CD14-positive monocyte (primary cell): ENCODE measurements around the gene IFNA2. TPM values are rescaled to one million over a fixed set of nuclear protein-coding genes. Genes with fewer than 3 reads are reported as not detected.

Experiments used
- DNase-seq, 3 donors: peaks; one replicate each; pipeline ENCODE4 v3.0.0-alpha.2; 2011 to 2022
- H2AFZ ChIP-seq: 2 replicates; pipeline ENCODE4 v1.6.0; 2012; ENCODE audit warnings: mild to moderate bottlenecking, low read depth, low read length, inconsistent platforms; ENCODE audit not compliant: insufficient read depth, poor library complexity, severe bottlenecking
- H3K27ac ChIP-seq, 2 donors: 1 replicate in 1 of 2; 2 replicates in 1 of 2; pipeline ENCODE4 v1.5.1; 2012 to 2013; ENCODE audit warnings: low read length in 2 of 2, control low read depth in 1 of 2, inconsistent platforms in 1 of 2, low read depth in 1 of 2, mild to moderate bottlenecking in 1 of 2
- H3K27me3 ChIP-seq, 2 donors: one replicate each; pipeline versions ENCODE4 v1.6.0 to v1.6.1; 2011 to 2013; ENCODE audit warnings: low read length in 2 of 2; ENCODE audit not compliant: control insufficient read depth in 2 of 2, insufficient read depth in 2 of 2
- H3K36me3 ChIP-seq, 2 donors: replicated peaks in 1 of 2; 1 replicate in 1 of 2; 2 replicates in 1 of 2; pipeline versions ENCODE4 v1.5.1 to v1.6.1; 2012 to 2013; ENCODE audit warnings: low read length in 2 of 2, control low read depth in 1 of 2, inconsistent platforms in 1 of 2, mild to moderate bottlenecking in 1 of 2; ENCODE audit not compliant: insufficient read depth in 2 of 2, control insufficient read depth in 1 of 2
- H3K4me1 ChIP-seq, 2 donors: 1 replicate in 1 of 2; 2 replicates in 1 of 2; pipeline versions ENCODE4 v1.5.1 to v1.6.1; 2012 to 2013; ENCODE audit warnings: low read length in 2 of 2, control low read depth in 1 of 2, inconsistent platforms in 1 of 2, mild to moderate bottlenecking in 1 of 2, moderate library complexity in 1 of 2; ENCODE audit not compliant: insufficient read depth in 2 of 2, control insufficient read depth in 1 of 2
- H3K4me2 ChIP-seq: replicated peaks from 2 replicates; pipeline ENCODE3; 2012; ENCODE audit warnings: low read length, moderate library complexity, mild to moderate bottlenecking; ENCODE audit not compliant: poor library complexity, severe bottlenecking; ENCODE audit errors: extremely low read depth
- H3K4me3 ChIP-seq, 3 experiments: fragments of 200-600 bp in 1 of 3; sonication (generic) in 1 of 3; replicated peaks in 1 of 3; 1 replicate in 2 of 3; 2 replicates in 1 of 3; pipeline ENCODE4 v1.5.1; 2011 to 2013; ENCODE audit warnings: low read length in 3 of 3, mild to moderate bottlenecking in 3 of 3, control low read depth in 2 of 3, low read depth in 2 of 3, inconsistent platforms in 1 of 3, moderate library complexity in 1 of 3
- H3K79me2 ChIP-seq: 2 replicates; pipeline ENCODE4 v1.6.0; 2012; ENCODE audit warnings: mild to moderate bottlenecking, control low read depth, inconsistent platforms, low read length, moderate library complexity; ENCODE audit not compliant: insufficient read depth
- H3K9ac ChIP-seq: 2 replicates; pipeline ENCODE4 v1.6.0; 2017; ENCODE audit warnings: low read length, mild to moderate bottlenecking; ENCODE audit not compliant: insufficient read depth, poor library complexity, severe bottlenecking
- H3K9me3 ChIP-seq, 2 donors: replicated peaks in 1 of 2; 1 replicate in 1 of 2; 2 replicates in 1 of 2; pipeline versions ENCODE4 v1.5.1 to v1.6.1; 2012 to 2013; ENCODE audit warnings: low read length in 2 of 2, control low read depth in 1 of 2; ENCODE audit not compliant: control insufficient read depth in 1 of 2, insufficient read depth in 1 of 2
- H4K20me1 ChIP-seq: 2 replicates; pipeline ENCODE4 v1.6.0; 2012; ENCODE audit warnings: mild to moderate bottlenecking, low read length, control low read depth, moderate library complexity; ENCODE audit not compliant: insufficient read depth
- H3K27ac Mint-ChIP-seq, 7 donors: one replicate each; pipeline ENCODE4 v1.8.0; 2020; ENCODE audit warnings: mild to moderate bottlenecking in 7 of 7, mixed read lengths in 7 of 7, moderate library complexity in 6 of 7, inconsistent platforms in 2 of 7
- H3K27me3 Mint-ChIP-seq, 3 donors: one replicate each; pipeline ENCODE4 v1.8.0; 2021 to 2022; ENCODE audit warnings: low read depth in 3 of 3, mild to moderate bottlenecking in 3 of 3, mixed read lengths in 3 of 3, moderate library complexity in 3 of 3, inconsistent platforms in 1 of 3
- H3K36me3 Mint-ChIP-seq, 2 donors: one replicate each; pipeline ENCODE4 v1.8.0; 2020; ENCODE audit warnings: mixed read lengths in 2 of 2, inconsistent platforms in 1 of 2, mild to moderate bottlenecking in 1 of 2
- H3K4me1 Mint-ChIP-seq: one replicate; pipeline ENCODE4 v1.8.0; 2020; ENCODE audit warnings: mild to moderate bottlenecking, mixed read lengths
- H3K4me3 Mint-ChIP-seq, 2 donors: one replicate each; pipeline ENCODE4 v1.8.0; 2020; ENCODE audit warnings: mild to moderate bottlenecking in 2 of 2, mixed read lengths in 2 of 2, moderate library complexity in 1 of 2
- H3K9me3 Mint-ChIP-seq, 7 donors: one replicate each; pipeline ENCODE4 v1.8.0; 2020 to 2022; ENCODE audit warnings: mixed read lengths in 7 of 7, mild to moderate bottlenecking in 6 of 7, moderate library complexity in 6 of 7, inconsistent platforms in 2 of 7
- WGBS: methylation state at CpG from one replicate; pipeline ENCODE4 v1.1.5; 2013; ENCODE audit warnings: missing lambda C conversion rate; ENCODE audit not compliant: insufficient coverage; 5-methylcytosine and 5-hydroxymethylcytosine counted together
- intact Hi-C, 2 donors: fragments of 100-400 bp; cut with micrococcal nuclease; formaldehyde crosslinking; loops; one replicate each; pipeline versions ENCODE4 v1.15.0 to v1.15.1; 2023
- polyA plus RNA-seq, 3 donors: library from polyadenylated mRNA; depleted of rRNA in 1 of 3; unstranded in 2 of 3; stranded (reverse) in 1 of 3; fragments of 300-500 nt in 2 of 3; fragments of >200 nt in 1 of 3; fragmentation: Illumina TruSeq in 2 of 3; gene quantifications; 1 replicate in 2 of 3; 2 replicates in 1 of 3; pipeline ENCODE4 v1.2.3, GENCODE V29; 2012 to 2021
- TF ChIP-seq, protein P1 (sequence below): fragments of 200-600 bp; IDR thresholded peaks from one replicate; pipeline ENCODE4 v1.8.0; 2022; ENCODE audit warnings: antibody characterized with exemption, mild to moderate bottlenecking

The IFNA2 gene
- polyA plus RNA-seq, 3 donors = not detected

DNA sequence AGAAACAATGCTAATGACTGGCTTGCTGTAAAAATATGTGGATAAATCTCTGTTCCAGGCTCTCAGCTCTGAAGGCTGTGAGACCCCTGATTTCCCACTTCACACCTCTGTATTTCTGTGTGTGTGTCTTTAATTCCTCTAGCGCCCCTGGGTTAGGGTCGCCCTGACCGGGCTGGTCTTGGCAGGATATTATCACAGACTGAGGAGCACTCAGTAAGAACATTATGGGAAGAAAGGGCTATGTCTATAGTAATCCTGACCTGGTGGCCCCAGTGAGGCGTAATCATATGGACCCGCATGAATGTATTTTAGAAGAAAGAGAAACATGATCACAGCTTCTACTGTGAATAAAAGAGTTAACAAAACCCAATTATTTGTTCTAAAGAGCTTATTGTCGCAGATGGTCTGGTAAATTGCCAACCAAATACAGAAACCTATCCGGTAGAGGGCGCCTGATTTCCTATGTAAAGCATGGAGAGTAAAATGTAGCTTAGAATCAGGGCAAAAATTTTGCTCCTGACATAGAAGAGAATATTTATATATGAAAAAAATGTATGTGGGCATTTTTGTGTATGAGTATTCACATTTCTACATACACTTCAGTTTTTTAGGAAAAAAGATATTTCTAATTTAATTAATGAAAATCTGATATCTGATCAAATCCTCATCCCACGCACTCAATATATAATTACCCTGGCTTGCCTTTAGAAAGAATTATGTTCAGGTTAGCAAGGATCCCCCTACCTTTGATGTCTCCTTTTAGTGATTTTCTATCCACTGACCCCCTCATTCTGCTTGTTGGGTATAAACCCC is 49.2 kb upstream of the IFNA2 start:
- no peak overlapping the region for H3K27ac Mint-ChIP-seq
- H3K9me3 ChIP-seq = no peaks in the 10 kb centered on the region
- H3K36me3 ChIP-seq = no peaks in the 10 kb centered on the region
- no peaks in the 10 kb centered on the region for H4K20me1 ChIP-seq
- TF ChIP-seq, protein P1, sequence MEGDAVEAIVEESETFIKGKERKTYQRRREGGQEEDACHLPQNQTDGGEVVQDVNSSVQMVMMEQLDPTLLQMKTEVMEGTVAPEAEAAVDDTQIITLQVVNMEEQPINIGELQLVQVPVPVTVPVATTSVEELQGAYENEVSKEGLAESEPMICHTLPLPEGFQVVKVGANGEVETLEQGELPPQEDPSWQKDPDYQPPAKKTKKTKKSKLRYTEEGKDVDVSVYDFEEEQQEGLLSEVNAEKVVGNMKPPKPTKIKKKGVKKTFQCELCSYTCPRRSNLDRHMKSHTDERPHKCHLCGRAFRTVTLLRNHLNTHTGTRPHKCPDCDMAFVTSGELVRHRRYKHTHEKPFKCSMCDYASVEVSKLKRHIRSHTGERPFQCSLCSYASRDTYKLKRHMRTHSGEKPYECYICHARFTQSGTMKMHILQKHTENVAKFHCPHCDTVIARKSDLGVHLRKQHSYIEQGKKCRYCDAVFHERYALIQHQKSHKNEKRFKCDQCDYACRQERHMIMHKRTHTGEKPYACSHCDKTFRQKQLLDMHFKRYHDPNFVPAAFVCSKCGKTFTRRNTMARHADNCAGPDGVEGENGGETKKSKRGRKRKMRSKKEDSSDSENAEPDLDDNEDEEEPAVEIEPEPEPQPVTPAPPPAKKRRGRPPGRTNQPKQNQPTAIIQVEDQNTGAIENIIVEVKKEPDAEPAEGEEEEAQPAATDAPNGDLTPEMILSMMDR = peak; percentile 69
- H3K36me3 Mint-ChIP-seq = no peaks in the 10 kb centered on the region
- no peak overlapping the region for H3K4me2 ChIP-seq
- H3K4me3 ChIP-seq = no peak overlapping the region
- no CpG with 5 or more reads among the region's 9 CpGs for WGBS
- H3K27ac ChIP-seq = no peak overlapping the region
- no peak overlapping the region for H3K4me3 Mint-ChIP-seq
- peaks cover 14% of the 10 kb centered on the region for H3K4me1 Mint-ChIP-seq
- no peak overlapping the region for H3K9ac ChIP-seq
- no peak overlapping the region for H2AFZ ChIP-seq
- peaks cover 0 to 1% (median 0%) of the 10 kb centered on the region in 7 donors for H3K9me3 Mint-ChIP-seq
- intact Hi-C loops = no loop called here
- H3K27me3 ChIP-seq = peaks cover 11 to 20% of the 10 kb centered on the region in 2 donors
- H3K27me3 Mint-ChIP-seq = peaks cover 13 to 22% (median 14%) of the 10 kb centered on the region in 3 donors
- peaks cover 5 to 13% of the 10 kb centered on the region in 2 donors for H3K4me1 ChIP-seq
- DNase-seq = peak; percentile 21 to 50 (median 46)
- H3K79me2 ChIP-seq = no peaks in the 10 kb centered on the region

- intact Hi-C loops = no loop called here
- Mint-ChIP-seq H3K4me1 (peaks cover 21% of the 10 kb centered on the region), H3K27me3 (peaks cover 12 to 22% (median 13%) of the 10 kb centered on the region in 3 donors), H3K36me3 (no peaks in the 10 kb centered on the region), H3K4me3 (no peak overlapping the region), H3K9me3 (peaks cover 0 to 1% (median 0%) of the 10 kb centered on the region in 7 donors), H3K27ac (no peak overlapping the region)
- Histone ChIP-seq H3K4me1 (peaks cover 9 to 19% of the 10 kb centered on the region in 2 donors), H2AFZ (no peak overlapping the region), H3K79me2 (no peaks in the 10 kb centered on the region), H4K20me1 (no peaks in the 10 kb centered on the region), H3K27me3 (peaks cover 11 to 14% of the 10 kb centered on the region in 2 donors), H3K4me2 (peak overlapping the region; percentile 19), H3K4me3 (no peak overlapping the region), H3K9ac (no peak overlapping the region), H3K27ac (no peak overlapping the region), H3K9me3 (no peaks in the 10 kb centered on the region), H3K36me3 (no peaks in the 10 kb centered on the region)
- peak; percentile 17 to 24 (median 19) for DNase-seq
- TF ChIP-seq, protein P1 = no peak
- WGBS = 0% methylated on average over 1 of the region's 2 CpGs
Measured at GRCh38 chr9:21432672-21433425, 47.7 kb upstream of the IFNA2 start.
